HepG2 (cell line): ENCODE results near the gene FBN3. TPM values are rescaled to one million over a fixed set of nuclear protein-coding genes. Genes with fewer than 3 reads are reported as not detected.

Experiments used
- ETV6 ChIP-seq: sonication (generic); formaldehyde crosslinking; conservative IDR thresholded peaks from 2 replicates; pipeline ENCODE4 v1.4.0; 2020; ENCODE audit warnings: missing genetic modification reagents
- KAT8 ChIP-seq: IDR thresholded peaks from 2 replicates; pipeline ENCODE4 v1.6.1; 2016; ENCODE audit warnings: missing genetic modification reagents, missing compliant biosample characterization
- KDM5B ChIP-seq: sonication (generic); formaldehyde crosslinking; IDR thresholded peaks from 2 replicates; pipeline ENCODE4 v1.4.0; 2020; ENCODE audit warnings: missing genetic modification reagents, mild to moderate bottlenecking, borderline replicate concordance
- KLF6 ChIP-seq: IDR thresholded peaks from 2 replicates; pipeline ENCODE4 v1.8.0; 2016; ENCODE audit warnings: missing biosample characterization, missing genetic modification reagents
- PAXIP1 ChIP-seq: sonication (generic); formaldehyde crosslinking; conservative IDR thresholded peaks from 2 replicates; pipeline ENCODE4 v1.4.0; 2020; ENCODE audit warnings: mild to moderate bottlenecking, missing genetic modification reagents, moderate library complexity
- RBAK ChIP-seq: sonication (generic); formaldehyde crosslinking; IDR thresholded peaks from 2 replicates; pipeline ENCODE4 v1.5.1; 2020; ENCODE audit warnings: mild to moderate bottlenecking, missing genetic modification reagents
- RXRB ChIP-seq: IDR thresholded peaks from 2 replicates; pipeline ENCODE4 v1.6.1; 2016; ENCODE audit warnings: borderline replicate concordance, missing genetic modification reagents, missing compliant biosample characterization
- YY1 ChIP-seq: IDR thresholded peaks from 2 replicates; pipeline ENCODE4 v1.6.1; 2011; ENCODE audit warnings: low read length, low read depth, moderate library complexity, mild to moderate bottlenecking; ENCODE audit not compliant: insufficient read depth, insufficient replicate concordance
- ZBTB42 ChIP-seq: sonication (generic); formaldehyde crosslinking; IDR thresholded peaks from 2 replicates; pipeline ENCODE4 v1.5.0; 2020; ENCODE audit warnings: mild to moderate bottlenecking, missing genetic modification reagents
- ZC3H4 ChIP-seq: sonication (generic); formaldehyde crosslinking; IDR thresholded peaks from 2 replicates; pipeline ENCODE4 v1.4.0; 2020; ENCODE audit warnings: missing genetic modification reagents, borderline replicate concordance
- ZMAT5 ChIP-seq: sonication (generic); formaldehyde crosslinking; IDR thresholded peaks from 2 replicates; pipeline ENCODE4 v1.5.0; 2020; ENCODE audit warnings: mild to moderate bottlenecking, low read depth, missing genetic modification reagents, borderline replicate concordance
- ZNF354B ChIP-seq: sonication (generic); formaldehyde crosslinking; IDR thresholded peaks from 2 replicates; pipeline ENCODE4 v1.8.0; 2022; ENCODE audit warnings: mild to moderate bottlenecking, missing genetic modification reagents
- ZNF609 ChIP-seq: sonication (generic); formaldehyde crosslinking; IDR thresholded peaks from 2 replicates; pipeline ENCODE4 v1.4.0; 2020; ENCODE audit warnings: mild to moderate bottlenecking, missing genetic modification reagents, borderline replicate concordance
- ZNF687 ChIP-seq: sonication (generic); formaldehyde crosslinking; IDR thresholded peaks from 2 replicates; pipeline ENCODE4 v1.5.1; 2020; ENCODE audit warnings: mild to moderate bottlenecking, missing genetic modification reagents, moderate library complexity
- ZNF839 ChIP-seq: sonication (generic); formaldehyde crosslinking; IDR thresholded peaks from 2 replicates; pipeline ENCODE4 v1.4.0; 2020; ENCODE audit warnings: missing genetic modification reagents, mild to moderate bottlenecking, borderline replicate concordance
- polyA plus RNA-seq, 8 experiments: library from polyadenylated mRNA; depleted of rRNA in 3 of 8; stranded (reverse) in 7 of 8; unstranded in 1 of 8; fragments of >200 nt; fragmentation: Illumina TruSeq in 4 of 8; extraction: Trizol in 4 of 8; gene quantifications; 2 replicates each; pipeline versions ENCODE4 v1.2.1 to v1.2.3, GENCODE V29; 2011 to 2016; ENCODE audit warnings: low read depth in 4 of 8, missing spikeins in 1 of 8, mixed read lengths in 1 of 8; ENCODE audit not compliant: insufficient read depth in 1 of 8
- total RNA-seq, 5 experiments: library from RNA; depleted of rRNA; stranded (reverse); fragments of >200 nt; fragmentation: Illumina TruSeq; extraction: Trizol; gene quantifications; 2 replicates each; pipeline ENCODE4 v1.2.3, GENCODE V29; 2016; ENCODE audit warnings: low read depth in 1 of 5

Gene FBN3
- total and polyA plus RNA-seq, 2 of the 13 experiments (the other 11 are each of a cell fraction or from before 2014, with no cell fraction given), result 0.20 to 1.3 TPM

- no peak for TF ChIP-seq ZNF609 (CRISPR knock-in tag)
- no peak for TF ChIP-seq KAT8 (CRISPR knock-in tag)
- no peak for TF ChIP-seq ETV6 (CRISPR knock-in tag)
- TF ChIP-seq ZNF839 (CRISPR knock-in tag), result peak; percentile 12; the same call in 1 of the 2 replicates
- TF ChIP-seq ZBTB42, result no peak
- no peak for TF ChIP-seq ZMAT5
- peak; percentile 44 for TF ChIP-seq ZNF687 (CRISPR knock-in tag)
- no peak for TF ChIP-seq KLF6
- no peak for TF ChIP-seq ZC3H4 (CRISPR knock-in tag)
- TF ChIP-seq PAXIP1 (CRISPR knock-in tag), result no peak
- TF ChIP-seq ZNF354B (CRISPR knock-in tag), result no peak
- TF ChIP-seq KDM5B (CRISPR knock-in tag), result 0 out of 2 replicates have a peak, but pooled peaks have one; percentile 26
- no peak for TF ChIP-seq RBAK (CRISPR knock-in tag)
- TF ChIP-seq RXRB (CRISPR knock-in tag), result no peak
- no peak for TF ChIP-seq YY1
Measured at GRCh38 chr19:8050274-8051096, 98.9 kb downstream of the FBN3 start (continued).
